ENCODE data around the gene NEU2. TPM values are rescaled to one million over a fixed set of nuclear protein-coding genes. Genes with fewer than 3 reads are reported as not detected.

Gene NEU2
- total RNA-seq, 4 donors from 2014 or later = not detected

DNA sequence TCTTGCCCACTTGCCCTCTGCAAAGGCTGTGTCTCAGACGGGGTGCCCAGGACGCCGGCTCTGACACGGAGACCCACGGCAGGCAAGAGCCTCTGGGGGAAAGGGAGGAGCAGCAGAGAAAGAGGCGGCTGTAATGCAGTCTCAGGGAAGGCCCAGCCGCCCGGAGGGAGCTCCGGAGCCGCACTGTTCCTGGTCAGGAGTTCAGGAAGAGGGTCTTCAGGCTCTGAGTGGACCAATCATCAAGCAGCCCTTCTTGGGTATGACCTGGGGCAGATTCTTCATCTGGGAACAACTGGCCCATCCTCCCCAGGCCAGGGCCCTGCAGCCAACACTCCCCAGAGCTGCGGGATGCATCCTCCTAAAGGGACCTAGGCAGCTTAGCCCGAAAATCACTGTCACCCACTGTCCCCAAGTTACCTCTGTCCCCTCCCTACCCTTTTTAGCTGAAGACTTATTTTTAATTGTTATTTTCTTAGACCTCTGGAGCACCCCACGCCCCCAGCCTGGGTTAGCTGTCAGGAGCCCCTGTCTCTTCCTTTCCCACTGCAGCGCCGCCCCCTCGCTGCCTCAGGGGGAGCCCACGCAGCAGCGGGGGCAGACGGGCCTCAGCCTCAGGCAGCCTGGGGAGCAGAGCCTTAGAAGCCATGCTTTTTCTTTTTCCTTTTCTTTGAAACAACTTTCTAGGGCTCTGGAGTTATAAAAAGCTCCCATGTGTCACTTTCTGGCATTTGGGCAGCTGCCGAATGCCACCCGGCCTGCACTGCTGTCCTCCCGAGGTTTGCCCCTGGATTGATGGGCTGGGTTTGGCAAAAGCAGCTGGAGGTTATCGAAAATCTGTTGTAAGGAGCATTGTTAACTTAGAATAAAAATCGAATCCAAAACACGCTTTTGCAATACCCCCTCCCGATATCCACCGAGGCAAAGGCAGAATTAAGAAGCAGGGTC, 644 bp upstream of the NEU2 start:
- intact Hi-C loops (cut with DNase I) = no loop called here
- DNase-seq (ENCODE audit: extremely low spot score) = no peak

DNA sequence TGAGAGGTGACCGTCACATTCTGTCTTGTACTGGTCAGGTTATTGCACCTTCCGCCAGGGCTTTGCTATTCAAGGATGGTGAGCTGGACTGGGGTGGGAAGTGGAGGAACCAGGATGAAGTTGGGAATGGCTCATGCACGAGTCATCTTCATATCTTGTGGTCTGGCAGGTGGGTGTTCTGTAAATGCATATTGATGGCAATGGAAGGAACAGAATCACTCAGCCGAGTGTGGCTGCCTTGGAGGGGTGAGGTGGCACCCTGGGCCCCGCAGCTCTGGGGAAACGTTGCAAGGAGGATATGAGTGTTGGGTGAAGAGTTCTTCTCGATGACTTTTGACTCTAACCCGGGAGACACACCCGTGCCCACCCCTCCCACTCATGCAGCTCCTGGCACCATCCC, 1.2 kb downstream of the NEU2 start:
- Histone ChIP-seq H3K4me1 (no peaks in the 10 kb centered on the region), H3K9me3 (no peaks in the 10 kb centered on the region), H3K27ac (replicated peaks in 1 of 4) (no peak overlapping the region), H3K4me3 (no peak overlapping the region), H3K27me3 (no peaks in the 10 kb centered on the region), H3K36me3 (no peaks in the 10 kb centered on the region)
- WGBS = 87% methylated on average over 9 of the region's 9 CpGs
- intact Hi-C loops (cut with DNase I) = no loop called here
- TF ChIP-seq POLR2AphosphoS5 (IDR thresholded peaks at IDR 0.05) (no peak), POLR2A (IDR thresholded peaks at IDR 0.05; ENCODE audit: low read depth) (no peak), EP300 (IDR thresholded peaks at IDR 0.05) (no peak)
- TF ChIP-seq, protein P1, sequence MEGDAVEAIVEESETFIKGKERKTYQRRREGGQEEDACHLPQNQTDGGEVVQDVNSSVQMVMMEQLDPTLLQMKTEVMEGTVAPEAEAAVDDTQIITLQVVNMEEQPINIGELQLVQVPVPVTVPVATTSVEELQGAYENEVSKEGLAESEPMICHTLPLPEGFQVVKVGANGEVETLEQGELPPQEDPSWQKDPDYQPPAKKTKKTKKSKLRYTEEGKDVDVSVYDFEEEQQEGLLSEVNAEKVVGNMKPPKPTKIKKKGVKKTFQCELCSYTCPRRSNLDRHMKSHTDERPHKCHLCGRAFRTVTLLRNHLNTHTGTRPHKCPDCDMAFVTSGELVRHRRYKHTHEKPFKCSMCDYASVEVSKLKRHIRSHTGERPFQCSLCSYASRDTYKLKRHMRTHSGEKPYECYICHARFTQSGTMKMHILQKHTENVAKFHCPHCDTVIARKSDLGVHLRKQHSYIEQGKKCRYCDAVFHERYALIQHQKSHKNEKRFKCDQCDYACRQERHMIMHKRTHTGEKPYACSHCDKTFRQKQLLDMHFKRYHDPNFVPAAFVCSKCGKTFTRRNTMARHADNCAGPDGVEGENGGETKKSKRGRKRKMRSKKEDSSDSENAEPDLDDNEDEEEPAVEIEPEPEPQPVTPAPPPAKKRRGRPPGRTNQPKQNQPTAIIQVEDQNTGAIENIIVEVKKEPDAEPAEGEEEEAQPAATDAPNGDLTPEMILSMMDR (IDR thresholded peaks at IDR 0.05) = no peak
- DNase-seq (ENCODE audit: extremely low spot score) = no peak

More for the DNA sequence above, 644 bp upstream of the NEU2 start:
- Histone ChIP-seq H3K36me3 (no peaks in the 10 kb centered on the region), H3K27me3 (no peaks in the 10 kb centered on the region), H3K9me3 (no peaks in the 10 kb centered on the region), H3K4me1 (no peaks in the 10 kb centered on the region), H3K4me3 (no peak overlapping the region), H3K27ac (replicated peaks in 1 of 4) (no peak overlapping the region)
- 74% methylated on average over 25 of the region's 27 CpGs for WGBS
- no peak for TF ChIP-seq POLR2A (IDR thresholded peaks at IDR 0.05; ENCODE audit: low read depth)
- TF ChIP-seq EP300 (IDR thresholded peaks at IDR 0.05) = no peak
- TF ChIP-seq, protein P1 (IDR thresholded peaks at IDR 0.05) = no peak
- no peak for TF ChIP-seq POLR2AphosphoS5 (IDR thresholded peaks at IDR 0.05)

DNA sequence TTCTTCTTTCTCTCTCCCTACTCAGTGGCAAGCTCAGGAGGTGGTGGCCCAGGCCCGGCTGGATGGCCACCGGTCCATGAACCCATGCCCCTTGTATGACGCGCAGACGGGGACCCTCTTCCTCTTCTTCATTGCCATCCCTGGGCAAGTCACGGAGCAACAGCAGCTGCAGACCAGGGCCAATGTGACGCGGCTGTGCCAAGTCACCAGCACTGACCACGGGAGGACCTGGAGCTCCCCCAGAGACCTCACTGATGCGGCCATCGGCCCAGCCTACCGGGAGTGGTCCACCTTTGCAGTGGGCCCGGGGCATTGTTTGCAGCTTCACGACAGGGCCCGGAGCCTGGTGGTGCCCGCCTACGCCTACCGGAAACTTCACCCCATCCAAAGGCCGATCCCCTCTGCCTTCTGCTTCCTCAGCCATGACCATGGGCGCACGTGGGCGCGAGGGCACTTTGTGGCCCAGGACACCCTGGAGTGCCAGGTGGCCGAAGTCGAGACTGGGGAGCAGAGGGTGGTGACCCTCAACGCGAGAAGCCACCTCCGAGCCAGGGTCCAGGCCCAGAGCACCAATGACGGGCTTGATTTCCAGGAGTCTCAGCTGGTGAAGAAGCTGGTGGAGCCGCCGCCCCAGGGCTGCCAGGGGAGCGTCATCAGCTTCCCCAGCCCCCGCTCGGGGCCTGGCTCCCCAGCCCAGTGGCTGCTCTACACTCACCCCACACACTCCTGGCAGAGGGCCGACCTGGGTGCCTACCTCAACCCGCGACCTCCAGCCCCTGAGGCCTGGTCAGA, 1.8 kb downstream of the NEU2 start:
- Histone ChIP-seq H3K9me3 (no peaks in the 10 kb centered on the region), H3K36me3 (no peaks in the 10 kb centered on the region), H3K4me1 (no peaks in the 10 kb centered on the region), H3K27ac (replicated peaks in 1 of 4) (no peak overlapping the region), H3K27me3 (no peaks in the 10 kb centered on the region), H3K4me3 (no peak overlapping the region)
- WGBS = 93% methylated on average over 18 of the region's 37 CpGs
- DNase-seq (ENCODE audit: extremely low spot score) = no peak
- TF ChIP-seq, protein P1 (IDR thresholded peaks at IDR 0.05) = no peak
- TF ChIP-seq POLR2AphosphoS5 (IDR thresholded peaks at IDR 0.05) = no peak
- TF ChIP-seq POLR2A (IDR thresholded peaks at IDR 0.05; ENCODE audit: low read depth) = no peak
- TF ChIP-seq EP300 (IDR thresholded peaks at IDR 0.05) = no peak
- intact Hi-C loops (cut with DNase I) = no loop called here

DNA sequence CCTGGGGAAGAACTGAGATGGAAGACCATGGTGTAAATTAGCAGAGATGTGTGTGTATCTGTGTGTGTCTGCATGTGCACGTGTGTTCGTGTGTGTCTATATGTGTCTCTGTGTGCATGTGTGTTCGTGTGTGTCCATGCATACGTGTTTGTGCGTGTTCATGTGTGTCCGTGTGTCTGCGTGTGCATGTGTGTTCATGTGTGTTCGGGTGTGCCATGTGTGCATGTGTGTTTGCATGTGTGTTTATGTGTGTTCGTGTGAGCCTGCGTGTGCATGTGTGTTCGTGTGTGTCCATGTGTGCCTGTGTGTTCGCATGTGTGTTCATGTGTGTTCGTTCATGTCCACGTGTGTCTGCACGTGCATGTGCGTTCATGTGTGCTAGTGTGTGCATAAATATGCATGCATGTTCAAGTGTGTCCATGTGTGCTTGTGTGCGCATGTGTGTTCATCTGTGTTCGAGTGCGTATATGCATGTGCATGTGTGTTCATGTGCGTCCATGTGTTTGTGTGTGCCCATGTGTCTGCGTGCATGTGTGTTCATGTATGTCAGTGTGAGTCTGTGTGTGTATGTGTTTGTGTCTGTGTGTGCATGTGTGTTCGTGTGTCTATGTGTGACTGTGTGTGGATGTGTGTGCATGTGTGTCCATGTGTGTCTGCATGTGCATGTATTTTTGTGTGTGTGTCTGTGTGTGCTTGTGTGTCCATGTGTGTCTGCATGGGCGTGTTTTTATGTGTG, 3.1 kb downstream of the NEU2 start:
- Histone ChIP-seq H3K4me3 (no peak overlapping the region), H3K4me1 (no peaks in the 10 kb centered on the region), H3K9me3 (no peaks in the 10 kb centered on the region), H3K36me3 (no peaks in the 10 kb centered on the region), H3K27ac (replicated peaks in 1 of 4) (no peak overlapping the region), H3K27me3 (peaks cover 0 to 9% (median 0%) of the 10 kb centered on the region in 4 donors)
- WGBS = 93% methylated on average over 22 of the region's 23 CpGs
- no peak for DNase-seq (ENCODE audit: extremely low spot score)
- TF ChIP-seq POLR2AphosphoS5 (IDR thresholded peaks at IDR 0.05) (no peak), EP300 (IDR thresholded peaks at IDR 0.05) (no peak), POLR2A (IDR thresholded peaks at IDR 0.05; ENCODE audit: low read depth) (no peak)
- TF ChIP-seq, protein P1 (IDR thresholded peaks at IDR 0.05) = no peak
- intact Hi-C loops (cut with DNase I) = no loop called here
